ENCODE results near the gene PRKN. TPM values are rescaled to one million over a fixed set of nuclear protein-coding genes. Genes with fewer than 3 reads are reported as not detected.

The PRKN gene
- total and polyA plus RNA-seq, 2 experiments from 2014 or later = 1.2 to 2.3 TPM

DNA sequence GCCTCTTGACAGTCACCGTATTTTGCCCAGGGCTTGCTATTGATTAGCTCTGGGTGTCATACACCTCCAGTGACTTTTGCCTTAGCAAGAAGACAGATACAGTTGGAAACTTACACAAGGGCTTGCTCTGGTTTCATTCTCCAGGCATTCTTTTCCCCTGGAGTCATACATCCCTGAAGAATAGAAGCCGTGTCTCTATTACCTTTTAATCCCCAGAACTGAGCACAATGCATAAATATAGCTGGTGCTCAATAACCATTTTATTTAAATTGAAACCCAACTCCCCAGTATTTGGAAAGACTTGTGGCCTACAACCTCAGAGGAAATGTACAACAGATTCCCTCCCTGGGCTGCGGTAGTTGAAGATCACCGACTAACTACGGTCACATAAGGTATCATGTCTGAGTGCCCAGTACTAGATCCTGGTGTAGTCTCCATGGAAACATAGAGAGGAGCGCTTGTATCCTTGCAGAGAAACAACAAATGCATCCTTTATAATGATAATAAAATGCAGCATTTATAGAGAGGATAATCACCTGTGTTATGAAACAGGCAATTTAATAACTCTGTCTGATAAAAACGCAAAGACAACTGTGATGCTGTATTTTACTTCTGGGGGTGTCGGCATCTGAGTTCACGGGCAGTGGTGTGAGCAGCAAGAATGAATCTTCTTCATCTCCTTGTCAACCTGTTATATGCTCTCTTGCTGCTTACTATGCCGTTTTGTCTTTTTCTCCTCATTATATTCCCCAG, 1052.5 kb downstream of the PRKN start:
- no peaks in the 10 kb centered on the region for H3F3A ChIP-seq (ENCODE audit: insufficient read depth)
- no peaks in the 10 kb centered on the region for H3K79me2 ChIP-seq (ENCODE audit: insufficient read depth)
- TF ChIP-seq EZH2phosphoT487 (IDR thresholded peaks at IDR 0.05; ENCODE audit: insufficient read depth, low read depth) (no peak), EZH2 (IDR thresholded peaks at IDR 0.05; ENCODE audit: insufficient read depth, poor library complexity, severe bottlenecking) (no peak)
- H3K4me1 ChIP-seq (ENCODE audit: insufficient read depth) = no peaks in the 10 kb centered on the region
- H3K27ac ChIP-seq = no peak overlapping the region
- in situ Hi-C loops (cut with MboI) = no loop called here
- DNase-seq = no peak
- no peaks in the 10 kb centered on the region for H3K9me2 ChIP-seq (ENCODE audit: insufficient read depth)
- no peak overlapping the region for H2AFZ ChIP-seq
- H4K20me1 ChIP-seq (ENCODE audit: insufficient read depth) = no peaks in the 10 kb centered on the region
- WGBS, 2 experiments (ENCODE audit: low coverage in 1 of 2, low lambda C conversion rate in 2 of 2, missing lambda C conversion rate in 2 of 2) = 60 to 65% methylated on average over 10 of the region's 10 CpGs
- H3K4me3 ChIP-seq = no peak overlapping the region
- no peaks in the 10 kb centered on the region for H3K27me3 ChIP-seq (replicated peaks; ENCODE audit: insufficient read depth)
- H3K4me2 ChIP-seq (ENCODE audit: unreplicated experiment) = no peak overlapping the region
- H3K9me3 ChIP-seq (ENCODE audit: low read depth) = no peaks in the 10 kb centered on the region
- no peaks in the 10 kb centered on the region for H3K36me3 ChIP-seq (ENCODE audit: low read depth)
- H3K9ac ChIP-seq = no peak overlapping the region

GRCh38 chr6:161673026-161673425, 1054.5 kb downstream of the PRKN start:
- 56 to 64% methylated on average over 6 of the region's 6 CpGs for WGBS, 2 experiments (ENCODE audit: low coverage in 1 of 2, low lambda C conversion rate in 2 of 2, missing lambda C conversion rate in 2 of 2)
- Histone ChIP-seq H3K9me3 (ENCODE audit: low read depth) (no peaks in the 10 kb centered on the region), H4K20me1 (ENCODE audit: insufficient read depth) (no peaks in the 10 kb centered on the region), H3K27ac (no peak overlapping the region), H3K27me3 (replicated peaks; ENCODE audit: insufficient read depth) (no peaks in the 10 kb centered on the region), H3K9ac (no peak overlapping the region), H3F3A (ENCODE audit: insufficient read depth) (no peaks in the 10 kb centered on the region), H3K4me2 (ENCODE audit: unreplicated experiment) (no peak overlapping the region), H2AFZ (no peak overlapping the region), H3K4me1 (ENCODE audit: insufficient read depth) (no peaks in the 10 kb centered on the region), H3K9me2 (ENCODE audit: insufficient read depth) (no peaks in the 10 kb centered on the region), H3K79me2 (ENCODE audit: insufficient read depth) (no peaks in the 10 kb centered on the region), H3K36me3 (ENCODE audit: low read depth) (no peaks in the 10 kb centered on the region), H3K4me3 (no peak overlapping the region)
- in situ Hi-C loops (cut with MboI) = no loop called here
- no peak for DNase-seq
- no peak for TF ChIP-seq EZH2 (IDR thresholded peaks at IDR 0.05; ENCODE audit: insufficient read depth, poor library complexity, severe bottlenecking)
- TF ChIP-seq EZH2phosphoT487 (IDR thresholded peaks at IDR 0.05; ENCODE audit: insufficient read depth, low read depth) = no peak

DNA sequence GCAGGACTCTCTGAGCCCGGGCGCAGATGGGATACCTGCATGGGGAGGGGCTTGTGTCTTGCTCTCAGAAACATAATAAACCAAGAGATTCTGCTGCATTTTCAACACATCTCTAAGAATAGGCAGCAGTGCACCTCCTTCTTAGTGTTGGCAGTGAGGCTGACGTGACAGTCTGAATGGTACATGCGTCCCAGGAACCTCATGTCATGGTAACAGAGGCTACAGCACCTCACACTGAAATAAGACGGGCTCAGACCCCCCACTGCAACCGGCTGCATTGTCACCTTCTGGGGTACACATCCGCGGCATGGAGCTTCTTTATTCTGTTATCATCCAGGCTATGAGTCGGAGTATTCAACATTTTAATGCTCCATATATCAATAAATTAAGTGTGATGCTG, 1056.4 kb downstream of the PRKN start:
- Histone ChIP-seq H3K27me3 (replicated peaks; ENCODE audit: insufficient read depth) (no peaks in the 10 kb centered on the region), H2AFZ (no peak overlapping the region), H3K79me2 (ENCODE audit: insufficient read depth) (no peaks in the 10 kb centered on the region), H3K9me2 (ENCODE audit: insufficient read depth) (no peaks in the 10 kb centered on the region), H3K36me3 (ENCODE audit: low read depth) (no peaks in the 10 kb centered on the region), H3K27ac (no peak overlapping the region), H3K9ac (no peak overlapping the region), H3K4me3 (no peak overlapping the region), H3F3A (ENCODE audit: insufficient read depth) (no peaks in the 10 kb centered on the region), H3K4me2 (ENCODE audit: unreplicated experiment) (no peak overlapping the region), H4K20me1 (ENCODE audit: insufficient read depth) (no peaks in the 10 kb centered on the region), H3K4me1 (ENCODE audit: insufficient read depth) (no peaks in the 10 kb centered on the region), H3K9me3 (ENCODE audit: low read depth) (no peaks in the 10 kb centered on the region)
- no peak for DNase-seq
- in situ Hi-C loops (cut with MboI) = no loop called here
- TF ChIP-seq EZH2phosphoT487 (IDR thresholded peaks at IDR 0.05; ENCODE audit: insufficient read depth, low read depth) = no peak
- no peak for TF ChIP-seq EZH2 (IDR thresholded peaks at IDR 0.05; ENCODE audit: insufficient read depth, poor library complexity, severe bottlenecking)
- 66 to 70% methylated on average over 9 of the region's 9 CpGs for WGBS, 2 experiments (ENCODE audit: low coverage in 1 of 2, low lambda C conversion rate in 2 of 2, missing lambda C conversion rate in 2 of 2)

GRCh38 chr6:161668665-161669064, 1058.9 kb downstream of the PRKN start:
- Histone ChIP-seq H4K20me1 (ENCODE audit: insufficient read depth) (no peaks in the 10 kb centered on the region), H3K9me3 (ENCODE audit: low read depth) (no peaks in the 10 kb centered on the region), H3K27me3 (replicated peaks; ENCODE audit: insufficient read depth) (no peaks in the 10 kb centered on the region), H2AFZ (no peak overlapping the region), H3K9me2 (ENCODE audit: insufficient read depth) (no peaks in the 10 kb centered on the region), H3K4me2 (ENCODE audit: unreplicated experiment) (no peak overlapping the region), H3K79me2 (ENCODE audit: insufficient read depth) (no peaks in the 10 kb centered on the region), H3F3A (ENCODE audit: insufficient read depth) (no peaks in the 10 kb centered on the region), H3K4me3 (no peak overlapping the region), H3K9ac (no peak overlapping the region), H3K36me3 (ENCODE audit: low read depth) (no peaks in the 10 kb centered on the region), H3K27ac (no peak overlapping the region), H3K4me1 (ENCODE audit: insufficient read depth) (no peaks in the 10 kb centered on the region)
- in situ Hi-C loops (cut with MboI) = no loop called here
- TF ChIP-seq EZH2 (IDR thresholded peaks at IDR 0.05; ENCODE audit: insufficient read depth, poor library complexity, severe bottlenecking) = no peak
- no peak for TF ChIP-seq EZH2phosphoT487 (IDR thresholded peaks at IDR 0.05; ENCODE audit: insufficient read depth, low read depth)
- no peak for DNase-seq
- 44 to 54% methylated on average over 2 of the region's 2 CpGs for WGBS, 2 experiments (ENCODE audit: low coverage in 1 of 2, low lambda C conversion rate in 2 of 2, missing lambda C conversion rate in 2 of 2)
